ENCODE results near the gene TAF4. TPM values are rescaled to one million over a fixed set of nuclear protein-coding genes. Genes with fewer than 3 reads are reported as not detected.

TAF4 gene
- total and polyA plus RNA-seq, 2 of the 13 experiments (the other 11 are each of a cell fraction or from before 2014, with no cell fraction given), result 5.9 to 12.0 TPM

DNA sequence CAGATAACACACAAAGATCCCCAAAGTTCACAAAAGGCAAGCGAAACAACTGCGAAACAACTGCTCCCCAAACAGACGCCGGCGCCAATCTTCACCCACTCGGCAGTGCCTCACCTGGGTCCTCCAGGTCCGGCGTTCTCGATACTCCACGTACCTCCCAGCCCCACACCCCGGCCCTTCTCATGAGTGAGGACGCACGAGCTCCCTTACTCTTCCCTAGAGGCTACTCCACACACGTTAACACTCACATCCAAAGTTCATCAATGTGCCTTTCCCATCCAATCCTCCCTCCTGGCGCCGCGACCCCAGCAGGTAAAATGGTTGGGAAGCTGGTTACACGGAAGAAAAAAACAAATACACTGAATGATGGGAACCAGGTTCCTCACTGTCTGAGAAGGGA, 77.0 kb downstream of the TAF4 start (continued):
- TF ChIP-seq ZFP36 (IDR thresholded peaks at IDR 0.05; ENCODE audit: borderline replicate concordance, low read depth, low read length, partially characterized antibody) (no peak), ZFP91 (CRISPR knock-in tag; IDR thresholded peaks at IDR 0.05; ENCODE audit: borderline replicate concordance) (no peak), HES4 (CRISPR knock-in tag; IDR thresholded peaks at IDR 0.05; ENCODE audit: borderline replicate concordance) (no peak), ZNF549 (CRISPR knock-in tag; IDR thresholded peaks at IDR 0.05) (no peak)

- WGBS (ENCODE audit: low lambda C conversion rate), result 95% methylated on average over 16 of the region's 16 CpGs
- no peak overlapping the region for H3K27ac ChIP-seq (ENCODE audit: extremely low read length, insufficient read depth, low read length)
- peaks cover 6% of the 10 kb centered on the region for H3K9me3 ChIP-seq (ENCODE audit: low read length)
- POLR2A ChIA-PET, result no interaction called here
- BruUV-seq (replicated peaks), result no TSS peak
- in situ Hi-C loops (cut with HindIII; ENCODE audit: extremely low pct_ligation_motif_present, low pct_unique_long_range_greater_than_20kb) (no loop called here), intact Hi-C loops (cut with micrococcal nuclease; ENCODE audit: unreplicated experiment) (no loop called here)
- H3K4me3 ChIP-seq (replicated peaks in 1 of 3; ENCODE audit: insufficient read depth in 1 of 3, low read depth in 2 of 3, low read length in 3 of 3), result no peak overlapping the region
- peaks cover 8% of the 10 kb centered on the region; the same call in 1 of the 2 replicates for H4K20me1 ChIP-seq (ENCODE audit: insufficient read depth, low read length)
- H3K79me2 ChIP-seq (ENCODE audit: insufficient read depth, low read length), result no peaks in the 10 kb centered on the region
- H3K36me3 ChIP-seq (replicated peaks in 1 of 2; ENCODE audit: control insufficient read depth in 1 of 2, insufficient read depth in 2 of 2, low read length in 2 of 2), result peaks cover 27 to 70% of the 10 kb centered on the region in 2 experiments
- no peak for DNase-seq (ENCODE audit: low spot score)
- no peak for ATAC-seq
- no peak overlapping the region for H2AFZ ChIP-seq (ENCODE audit: low read length)
- CTCF ChIA-PET (ENCODE audit: low intra/inter-chr PET ratio, low total read pairs), result no interaction called here
- H3K4me2 ChIP-seq (ENCODE audit: low read depth, low read length), result no peak overlapping the region
- H3K9ac ChIP-seq (ENCODE audit: insufficient read depth, low read depth, low read length), result no peak overlapping the region
- no peaks in the 10 kb centered on the region for H3K27me3 ChIP-seq (ENCODE audit: control insufficient read depth in 1 of 2, insufficient read depth in 2 of 2, low read length in 2 of 2)
- no peak for FAIRE-seq
- H3K4me1 ChIP-seq (ENCODE audit: insufficient read depth, low read length), result no peaks in the 10 kb centered on the region
- no peak for TF ChIP-seq ZNF235 (CRISPR knock-in tag; IDR thresholded peaks at IDR 0.05; ENCODE audit: borderline replicate concordance)
- TF ChIP-seq PPARG (CRISPR knock-in tag; conservative IDR thresholded peaks at IDR 0.05), result no peak
- TF ChIP-seq YY1 (IDR thresholded peaks at IDR 0.05; ENCODE audit: insufficient read depth, insufficient replicate concordance, low read depth, low read length), result no peak
- TF ChIP-seq REPIN1 (CRISPR knock-in tag; IDR thresholded peaks at IDR 0.05; ENCODE audit: borderline replicate concordance, low read depth), result no peak
- no peak for TF ChIP-seq ZNF749 (CRISPR knock-in tag; IDR thresholded peaks at IDR 0.05; ENCODE audit: borderline replicate concordance)
- TF ChIP-seq FOXM1 (CRISPR knock-in tag; IDR thresholded peaks at IDR 0.05), result no peak
- TF ChIP-seq FOXK1 (CRISPR knock-in tag; IDR thresholded peaks at IDR 0.05; ENCODE audit: borderline replicate concordance, low read depth), result no peak
- TF ChIP-seq, protein P1, sequence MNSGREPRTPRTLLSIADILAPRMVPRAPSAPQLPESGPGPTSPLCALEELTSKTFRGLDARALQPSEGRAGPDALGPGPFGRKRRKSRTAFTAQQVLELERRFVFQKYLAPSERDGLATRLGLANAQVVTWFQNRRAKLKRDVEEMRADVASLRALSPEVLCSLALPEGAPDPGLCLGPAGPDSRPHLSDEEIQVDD (CRISPR knock-in tag; IDR thresholded peaks at IDR 0.05; ENCODE audit: borderline replicate concordance), result no peak
- no peak for TF ChIP-seq NR2C2 (CRISPR knock-in tag; IDR thresholded peaks at IDR 0.05; ENCODE audit: borderline replicate concordance)
- no peak for TF ChIP-seq ZSCAN5A (CRISPR knock-in tag; IDR thresholded peaks at IDR 0.05; ENCODE audit: borderline replicate concordance)
- TF ChIP-seq SMAD9 (CRISPR knock-in tag; IDR thresholded peaks at IDR 0.05), result no peak
- no peak for TF ChIP-seq ZNF432 (CRISPR knock-in tag; IDR thresholded peaks at IDR 0.05; ENCODE audit: borderline replicate concordance)
- no peak for TF ChIP-seq CEBPG (CRISPR knock-in tag; IDR thresholded peaks at IDR 0.05)
- TF ChIP-seq GPN1 (CRISPR knock-in tag; IDR thresholded peaks at IDR 0.05; ENCODE audit: borderline replicate concordance), result no peak
- TF ChIP-seq ZBTB44 (CRISPR knock-in tag; IDR thresholded peaks at IDR 0.05), result no peak
Observed at GRCh38 chr20:61986762-61987321, 78.8 kb downstream of the TAF4 start.

All from HepG2 (cell line).